Motor neuron (in vitro differentiated cells): Measurements from ENCODE around the gene CD86. TPM values are rescaled to one million over a fixed set of nuclear protein-coding genes. Genes with fewer than 3 reads are reported as not detected.
"Not testable (repeated sequence)": the region's sequence is repeated elsewhere in the genome, so short reads cannot be mapped to it uniquely, and the experiment has no call there.

Experiments
- ATAC-seq, 8 experiments: fragments of 200-7000 bp; cut with Tn5 transposase; replicated peaks in 6 of 8; 2 replicates each; pipeline ENCODE4 v1.8.0; 2021; ENCODE audit warnings: mild to moderate bottlenecking in 8 of 8, moderate library complexity in 8 of 8
- H3K27ac ChIP-seq, 2 donors: fragments of 250-450 bp; sonication (Bioruptor Pico); 2 replicates each; pipeline ENCODE4 v1.9.0; 2021; ENCODE audit warnings: antibody characterized with exemption in 2 of 2, mild to moderate bottlenecking in 2 of 2, moderate library complexity in 1 of 2
- H3K4me1 ChIP-seq, 2 donors: fragments of 250-450 bp; sonication (Bioruptor Pico); replicated peaks in 1 of 2; 2 replicates each; pipeline ENCODE4 v1.6.1; 2021; ENCODE audit warnings: antibody characterized with exemption in 2 of 2, mild to moderate bottlenecking in 2 of 2, moderate library complexity in 1 of 2
- H3K4me3 ChIP-seq, 5 donors: fragments of 250-450 bp; sonication (Bioruptor Pico); 2 replicates each; pipeline ENCODE4 v1.9.0; 2021; ENCODE audit warnings: antibody characterized with exemption in 5 of 5, mild to moderate bottlenecking in 5 of 5, moderate library complexity in 4 of 5
- WGBS, 10 experiments: fragments of 450-650 bp; shearing (Covaris generic); methylation state at CpG; one replicate each; pipeline ENCODE4 v1.0.0; 2022; 5-methylcytosine and 5-hydroxymethylcytosine counted together
- in situ Hi-C, 9 experiments: fragments of 400-800 bp; cut with MboI; loops; one replicate each; pipeline ENCODE4 v1.15.0; 2021; ENCODE audit warnings: low sequenced_read_pairs in 9 of 9, low pct_unique_long_range_greater_than_20kb in 2 of 9; ENCODE audit not compliant: unreplicated experiment in 9 of 9
- total RNA-seq, 8 experiments: library from RNA; unstranded; fragments of 300-600 nt; gene quantifications; 2 replicates each; pipeline versions ENCODE4 v1.2.3 to v1.2.4, GENCODE V29; 2022

The CD86 gene
- total RNA-seq, 8 experiments from 2014 or later, result 0.17 to 0.91 (median 0.57) TPM; not detected in 4

GRCh38 chr3:122030381-122031122, 24.6 kb upstream of the CD86 start:
- Histone ChIP-seq H3K4me3 (no peak overlapping the region), H3K4me1 (no peaks in the 10 kb centered on the region), H3K27ac (no peak overlapping the region)
- peak in 1 of 8 experiments; percentile 80 for ATAC-seq
- in situ Hi-C loops, result no loop called here
- 4 to 85% (median 70%) methylated on average over 1 to 3 of the region's 3 CpGs; no CpG with 5 or more reads in 3 of the 10 experiments for WGBS, 10 experiments

GRCh38 chr3:122031123-122031468, 24.1 kb upstream of the CD86 start:
- Histone ChIP-seq H3K27ac (no peak overlapping the region), H3K4me3 (no peak overlapping the region), H3K4me1 (no peaks in the 10 kb centered on the region)
- WGBS, 10 experiments, result 0 to 67% (median 0%) methylated on average over 1 of the region's 1 CpG; no CpG with 5 or more reads in 7 of the 10 experiments
- no peak for ATAC-seq
- in situ Hi-C loops, result no loop called here

GRCh38 chr3:122032531-122032930, 22.6 kb upstream of the CD86 start:
- WGBS, 10 experiments, result 0 to 100% (median 79%) methylated on average over 1 of the region's 1 CpG; no CpG with 5 or more reads in 2 of the 10 experiments
- H3K27ac ChIP-seq, result no peak overlapping the region
- in situ Hi-C loops, result no loop called here
- H3K4me1 ChIP-seq, result no peaks in the 10 kb centered on the region
- ATAC-seq, result peak in 2 of 8 experiments; percentile 23 to 55
- no peak overlapping the region for H3K4me3 ChIP-seq

- no peak overlapping the region for H3K27ac ChIP-seq
- 10 to 100% (median 71%) methylated on average over 1 of the region's 1 CpG for WGBS, 10 experiments
- H3K4me1 ChIP-seq, result no peaks in the 10 kb centered on the region
- H3K4me3 ChIP-seq, result no peak overlapping the region
- peak in 2 of 8 experiments; percentile 53 to 74 for ATAC-seq
- in situ Hi-C loops, result no loop called here
Observed at GRCh38 chr3:122033023-122033422, 22.1 kb upstream of the CD86 start.

- H3K4me3 ChIP-seq, H3K4me1 ChIP-seq, ATAC-seq, in situ Hi-C loops, H3K27ac ChIP-seq: not testable (repeated sequence)
- WGBS, 10 experiments, result no CpG with 5 or more reads among the region's 16 CpGs
Observed at GRCh38 chr3:122047296-122047695, 7.9 kb upstream of the CD86 start.

GRCh38 chr3:122047773-122048172, 7.4 kb upstream of the CD86 start:
- in situ Hi-C loops, H3K27ac ChIP-seq, H3K4me1 ChIP-seq, H3K4me3 ChIP-seq, ATAC-seq: not testable (repeated sequence)
- WGBS, 10 experiments, result 57 to 83% (median 76%) methylated on average over 1 to 2 of the region's 11 CpGs; no CpG with 5 or more reads in 6 of the 10 experiments

- Histone ChIP-seq H3K4me3 (no peak overlapping the region), H3K4me1 (no peaks in the 10 kb centered on the region), H3K27ac (no peak overlapping the region)
- no peak for ATAC-seq
- in situ Hi-C loops, result no loop called here
- 0 to 90% (median 59%) methylated on average over 1 to 3 of the region's 3 CpGs; no CpG with 5 or more reads in 2 of the 10 experiments for WGBS, 10 experiments
Observed at GRCh38 chr3:122052968-122053367, 2.2 kb upstream of the CD86 start.

GRCh38 chr3:122057671-122058070, 2.5 kb downstream of the CD86 start:
- H3K4me1 ChIP-seq, result no peaks in the 10 kb centered on the region
- H3K4me3 ChIP-seq, result no peak overlapping the region
- WGBS, 10 experiments, result 8 to 100% (median 88%) methylated on average over 1 to 2 of the region's 2 CpGs; no CpG with 5 or more reads in 4 of the 10 experiments
- H3K27ac ChIP-seq, result no peak overlapping the region
- in situ Hi-C loops, result no loop called here
- no peak for ATAC-seq

- WGBS, 10 experiments, result 0 to 100% (median 75%) methylated on average over 1 of the region's 1 CpG; no CpG with 5 or more reads in 2 of the 10 experiments
- H3K4me1 ChIP-seq, result no peaks in the 10 kb centered on the region
- in situ Hi-C loops, result no loop called here
Observed at GRCh38 chr3:122058294-122058693, 3.1 kb downstream of the CD86 start.

GRCh38 chr3:122060040-122060698, 5.0 kb downstream of the CD86 start:
- Histone ChIP-seq H3K4me3 (no peak overlapping the region), H3K27ac (no peak overlapping the region), H3K4me1 (no peaks in the 10 kb centered on the region)
- in situ Hi-C loops, result no loop called here
- 18 to 100% (median 90%) methylated on average over 1 to 6 of the region's 6 CpGs for WGBS, 10 experiments
- ATAC-seq, result no peak

More at GRCh38 chr3:122058294-122058693, 3.1 kb downstream of the CD86 start:
- no peak overlapping the region for H3K27ac ChIP-seq
- no peak overlapping the region for H3K4me3 ChIP-seq
- ATAC-seq, result no peak

GRCh38 chr3:122063908-122064307, 8.7 kb downstream of the CD86 start:
- WGBS, 10 experiments, result 0 to 88% (median 72%) methylated on average over 1 of the region's 1 CpG; no CpG with 5 or more reads in 2 of the 10 experiments
- in situ Hi-C loops, result no loop called here
- no peak overlapping the region for H3K4me3 ChIP-seq
- peaks cover 0 to 8% of the 10 kb centered on the region in 2 donors for H3K4me1 ChIP-seq
- no peak for ATAC-seq
- H3K27ac ChIP-seq, result no peak overlapping the region

GRCh38 chr3:122064326-122064725, 9.2 kb downstream of the CD86 start:
- WGBS, 10 experiments, result 17 to 100% (median 67%) methylated on average over 1 to 4 of the region's 4 CpGs; no CpG with 5 or more reads in 1 of the 10 experiments
- H3K27ac ChIP-seq, result no peak overlapping the region
- in situ Hi-C loops, result no loop called here
- H3K4me3 ChIP-seq, result no peak overlapping the region
- peaks cover 0 to 8% of the 10 kb centered on the region in 2 donors for H3K4me1 ChIP-seq
- ATAC-seq, result no peak

GRCh38 chr3:122066331-122067213, 11.4 kb downstream of the CD86 start:
- Histone ChIP-seq H3K27ac (no peak overlapping the region), H3K4me1 (peaks cover 0 to 8% of the 10 kb centered on the region in 2 donors), H3K4me3 (no peak overlapping the region)
- in situ Hi-C loops, result no loop called here
- 13 to 86% (median 53%) methylated on average over 1 to 6 of the region's 6 CpGs for WGBS, 10 experiments
- ATAC-seq, result no peak
